ENCODE results near the gene PGBD1. TPM values are rescaled to one million over a fixed set of nuclear protein-coding genes. Genes with fewer than 3 reads are reported as not detected.

Gene PGBD1
- total and polyA plus RNA-seq, 2 experiments from 2014 or later = 7.5 to 10.5 TPM

DNA sequence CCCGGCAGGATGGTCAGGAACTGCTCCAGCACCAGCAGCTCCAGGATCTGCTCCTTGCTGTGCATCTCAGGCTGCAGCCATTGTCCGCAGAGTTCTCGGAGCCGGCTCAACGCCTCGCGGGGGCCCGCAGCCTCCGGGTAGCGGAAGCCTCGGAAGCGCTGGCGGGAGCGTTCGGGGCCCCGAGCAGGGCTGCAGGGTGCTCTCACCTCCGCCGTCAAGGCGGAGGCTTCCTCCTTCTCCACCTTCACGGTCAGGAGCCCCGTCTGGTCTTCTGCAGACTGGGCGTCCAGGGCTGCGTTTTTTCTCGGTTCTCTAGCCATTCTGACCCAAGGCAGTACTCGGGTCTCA is 29.7 kb upstream of the PGBD1 start:
- Mint-ChIP-seq H3K9me3 (no peaks in the 10 kb centered on the region), H3K27me3 (ENCODE audit: insufficient read depth, low read depth, poor library complexity) (peaks cover 10% of the 10 kb centered on the region), H3K4me1 (peaks cover 11% of the 10 kb centered on the region), H3K4me3 (peak overlapping the region; percentile 99), H3K36me3 (ENCODE audit: low read depth) (peaks cover 14% of the 10 kb centered on the region; the same call in 2 of the 3 replicates), H3K27ac (peak overlapping the region; percentile 93)
- Histone ChIP-seq H3K27me3 (ENCODE audit: insufficient read depth) (0 out of 2 replicates have a peak, but pooled peaks cover 10% of the 10 kb centered on the region), H3K27ac (ENCODE audit: low read depth) (0 out of 2 replicates have a peak overlapping the region, but pooled peaks have one; percentile 36), H4K20me1 (replicated peaks; ENCODE audit: insufficient read depth) (no peaks in the 10 kb centered on the region), H3F3A (replicated peaks; ENCODE audit: low read depth) (no peaks in the 10 kb centered on the region), H3K4me2 (peak overlapping the region; percentile 95), H3K4me1 (ENCODE audit: insufficient read depth) (peaks cover 11% of the 10 kb centered on the region), H3K4me3 (peak overlapping the region; percentile 93), H2AFZ (peak overlapping the region; percentile 97), H3K79me2 (replicated peaks; ENCODE audit: insufficient read depth) (peaks cover 16% of the 10 kb centered on the region), H3K9me2 (ENCODE audit: insufficient read depth) (no peaks in the 10 kb centered on the region), H3K36me3 (ENCODE audit: insufficient read depth) (peaks cover 8% of the 10 kb centered on the region)
- TF ChIP-seq CREB1 (CRISPR knock-in tag; IDR thresholded peaks at IDR 0.05; ENCODE audit: low read depth) = no peak
- TF ChIP-seq NANOG (IDR thresholded peaks at IDR 0.05; ENCODE audit: borderline replicate concordance) = no peak
- TF ChIP-seq ZNF331 (CRISPR knock-in tag; IDR thresholded peaks at IDR 0.05; ENCODE audit: low read depth) = no peak
- TF ChIP-seq POLR2AphosphoS5 (IDR thresholded peaks at IDR 0.05; ENCODE audit: low read depth) = no peak
- TF ChIP-seq, protein P1, sequence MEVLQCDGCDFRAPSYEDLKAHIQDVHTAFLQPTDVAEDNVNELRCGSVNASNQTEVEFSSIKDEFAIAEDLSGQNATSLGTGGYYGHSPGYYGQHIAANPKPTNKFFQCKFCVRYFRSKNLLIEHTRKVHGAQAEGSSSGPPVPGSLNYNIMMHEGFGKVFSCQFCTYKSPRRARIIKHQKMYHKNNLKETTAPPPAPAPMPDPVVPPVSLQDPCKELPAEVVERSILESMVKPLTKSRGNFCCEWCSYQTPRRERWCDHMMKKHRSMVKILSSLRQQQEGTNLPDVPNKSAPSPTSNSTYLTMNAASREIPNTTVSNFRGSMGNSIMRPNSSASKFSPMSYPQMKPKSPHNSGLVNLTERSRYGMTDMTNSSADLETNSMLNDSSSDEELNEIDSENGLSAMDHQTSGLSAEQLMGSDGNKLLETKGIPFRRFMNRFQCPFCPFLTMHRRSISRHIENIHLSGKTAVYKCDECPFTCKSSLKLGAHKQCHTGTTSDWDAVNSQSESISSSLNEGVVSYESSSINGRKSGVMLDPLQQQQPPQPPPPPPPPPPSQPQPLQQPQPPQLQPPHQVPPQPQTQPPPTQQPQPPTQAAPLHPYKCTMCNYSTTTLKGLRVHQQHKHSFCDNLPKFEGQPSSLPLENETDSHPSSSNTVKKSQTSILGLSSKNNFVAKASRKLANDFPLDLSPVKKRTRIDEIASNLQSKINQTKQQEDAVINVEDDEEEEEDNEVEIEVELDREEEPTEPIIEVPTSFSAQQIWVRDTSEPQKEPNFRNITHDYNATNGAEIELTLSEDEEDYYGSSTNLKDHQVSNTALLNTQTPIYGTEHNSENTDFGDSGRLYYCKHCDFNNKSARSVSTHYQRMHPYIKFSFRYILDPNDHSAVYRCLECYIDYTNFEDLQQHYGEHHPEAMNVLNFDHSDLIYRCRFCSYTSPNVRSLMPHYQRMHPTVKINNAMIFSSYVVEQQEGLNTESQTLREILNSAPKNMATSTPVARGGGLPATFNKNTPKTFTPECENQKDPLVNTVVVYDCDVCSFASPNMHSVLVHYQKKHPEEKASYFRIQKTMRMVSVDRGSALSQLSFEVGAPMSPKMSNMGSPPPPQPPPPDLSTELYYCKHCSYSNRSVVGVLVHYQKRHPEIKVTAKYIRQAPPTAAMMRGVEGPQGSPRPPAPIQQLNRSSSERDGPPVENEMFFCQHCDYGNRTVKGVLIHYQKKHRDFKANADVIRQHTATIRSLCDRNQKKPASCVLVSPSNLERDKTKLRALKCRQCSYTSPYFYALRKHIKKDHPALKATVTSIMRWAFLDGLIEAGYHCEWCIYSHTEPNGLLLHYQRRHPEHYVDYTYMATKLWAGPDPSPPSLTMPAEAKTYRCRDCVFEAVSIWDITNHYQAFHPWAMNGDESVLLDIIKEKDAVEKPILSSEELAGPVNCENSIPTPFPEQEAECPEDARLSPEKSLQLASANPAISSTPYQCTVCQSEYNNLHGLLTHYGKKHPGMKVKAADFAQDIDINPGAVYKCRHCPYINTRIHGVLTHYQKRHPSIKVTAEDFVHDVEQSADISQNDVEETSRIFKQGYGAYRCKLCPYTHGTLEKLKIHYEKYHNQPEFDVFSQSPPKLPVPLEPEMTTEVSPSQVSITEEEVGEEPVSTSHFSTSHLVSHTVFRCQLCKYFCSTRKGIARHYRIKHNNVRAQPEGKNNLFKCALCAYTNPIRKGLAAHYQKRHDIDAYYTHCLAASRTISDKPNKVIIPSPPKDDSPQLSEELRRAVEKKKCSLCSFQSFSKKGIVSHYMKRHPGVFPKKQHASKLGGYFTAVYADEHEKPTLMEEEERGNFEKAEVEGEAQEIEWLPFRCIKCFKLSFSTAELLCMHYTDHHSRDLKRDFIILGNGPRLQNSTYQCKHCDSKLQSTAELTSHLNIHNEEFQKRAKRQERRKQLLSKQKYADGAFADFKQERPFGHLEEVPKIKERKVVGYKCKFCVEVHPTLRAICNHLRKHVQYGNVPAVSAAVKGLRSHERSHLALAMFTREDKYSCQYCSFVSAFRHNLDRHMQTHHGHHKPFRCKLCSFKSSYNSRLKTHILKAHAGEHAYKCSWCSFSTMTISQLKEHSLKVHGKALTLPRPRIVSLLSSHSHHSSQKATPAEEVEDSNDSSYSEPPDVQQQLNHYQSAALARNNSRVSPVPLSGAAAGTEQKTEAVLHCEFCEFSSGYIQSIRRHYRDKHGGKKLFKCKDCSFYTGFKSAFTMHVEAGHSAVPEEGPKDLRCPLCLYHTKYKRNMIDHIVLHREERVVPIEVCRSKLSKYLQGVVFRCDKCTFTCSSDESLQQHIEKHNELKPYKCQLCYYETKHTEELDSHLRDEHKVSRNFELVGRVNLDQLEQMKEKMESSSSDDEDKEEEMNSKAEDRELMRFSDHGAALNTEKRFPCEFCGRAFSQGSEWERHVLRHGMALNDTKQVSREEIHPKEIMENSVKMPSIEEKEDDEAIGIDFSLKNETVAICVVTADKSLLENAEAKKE (CRISPR knock-in tag; IDR thresholded peaks at IDR 0.05) = no peak
- TF ChIP-seq STAT1 (IDR thresholded peaks at IDR 0.05; ENCODE audit: unreplicated experiment) = no peak
- no peak for TF ChIP-seq JUNB (IDR thresholded peaks at IDR 0.05; ENCODE audit: unreplicated experiment)
- no peak for TF ChIP-seq EZH2phosphoT487 (IDR thresholded peaks at IDR 0.05; ENCODE audit: unreplicated experiment)
- TF ChIP-seq, protein P2, sequence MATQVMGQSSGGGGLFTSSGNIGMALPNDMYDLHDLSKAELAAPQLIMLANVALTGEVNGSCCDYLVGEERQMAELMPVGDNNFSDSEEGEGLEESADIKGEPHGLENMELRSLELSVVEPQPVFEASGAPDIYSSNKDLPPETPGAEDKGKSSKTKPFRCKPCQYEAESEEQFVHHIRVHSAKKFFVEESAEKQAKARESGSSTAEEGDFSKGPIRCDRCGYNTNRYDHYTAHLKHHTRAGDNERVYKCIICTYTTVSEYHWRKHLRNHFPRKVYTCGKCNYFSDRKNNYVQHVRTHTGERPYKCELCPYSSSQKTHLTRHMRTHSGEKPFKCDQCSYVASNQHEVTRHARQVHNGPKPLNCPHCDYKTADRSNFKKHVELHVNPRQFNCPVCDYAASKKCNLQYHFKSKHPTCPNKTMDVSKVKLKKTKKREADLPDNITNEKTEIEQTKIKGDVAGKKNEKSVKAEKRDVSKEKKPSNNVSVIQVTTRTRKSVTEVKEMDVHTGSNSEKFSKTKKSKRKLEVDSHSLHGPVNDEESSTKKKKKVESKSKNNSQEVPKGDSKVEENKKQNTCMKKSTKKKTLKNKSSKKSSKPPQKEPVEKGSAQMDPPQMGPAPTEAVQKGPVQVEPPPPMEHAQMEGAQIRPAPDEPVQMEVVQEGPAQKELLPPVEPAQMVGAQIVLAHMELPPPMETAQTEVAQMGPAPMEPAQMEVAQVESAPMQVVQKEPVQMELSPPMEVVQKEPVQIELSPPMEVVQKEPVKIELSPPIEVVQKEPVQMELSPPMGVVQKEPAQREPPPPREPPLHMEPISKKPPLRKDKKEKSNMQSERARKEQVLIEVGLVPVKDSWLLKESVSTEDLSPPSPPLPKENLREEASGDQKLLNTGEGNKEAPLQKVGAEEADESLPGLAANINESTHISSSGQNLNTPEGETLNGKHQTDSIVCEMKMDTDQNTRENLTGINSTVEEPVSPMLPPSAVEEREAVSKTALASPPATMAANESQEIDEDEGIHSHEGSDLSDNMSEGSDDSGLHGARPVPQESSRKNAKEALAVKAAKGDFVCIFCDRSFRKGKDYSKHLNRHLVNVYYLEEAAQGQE (IDR thresholded peaks at IDR 0.05; ENCODE audit: unreplicated experiment) = no peak
- ATAC-seq = peak; percentile 68
- peak; percentile 53 for DNase-seq (ENCODE audit: low spot score)

Measured in GM23338 (cell line).